Glutamatergic neuron (in vitro differentiated cells): ENCODE results near the gene ARHGAP9. TPM values are rescaled to one million over a fixed set of nuclear protein-coding genes. Genes with fewer than 3 reads are reported as not detected.
"Not testable (repeated sequence)": the region's sequence is repeated elsewhere in the genome, so short reads cannot be mapped to it uniquely, and the experiment has no call there.

ENCODE experiments used
- DNase-seq: peaks from one replicate; pipeline ENCODE4 v3.0.0; 2022
- H3K27ac Mint-ChIP-seq: one replicate; pipeline ENCODE4 v1.8.0; 2020; ENCODE audit warnings: mild to moderate bottlenecking, mixed read lengths, inconsistent platforms; ENCODE audit not compliant: unreplicated experiment
- H3K27me3 Mint-ChIP-seq: one replicate; pipeline ENCODE4 v1.8.0; 2020; ENCODE audit warnings: mild to moderate bottlenecking, moderate library complexity, mixed read lengths, inconsistent platforms; ENCODE audit not compliant: unreplicated experiment
- H3K36me3 Mint-ChIP-seq: one replicate; pipeline ENCODE4 v1.8.0; 2020; ENCODE audit warnings: mild to moderate bottlenecking, mixed read lengths, inconsistent platforms; ENCODE audit not compliant: unreplicated experiment
- H3K4me1 Mint-ChIP-seq: one replicate; pipeline ENCODE4 v1.8.0; 2020; ENCODE audit warnings: mild to moderate bottlenecking, low read depth, mixed read lengths, inconsistent platforms; ENCODE audit not compliant: unreplicated experiment
- H3K4me3 Mint-ChIP-seq: one replicate; pipeline ENCODE4 v1.8.0; 2020; ENCODE audit warnings: mild to moderate bottlenecking, mixed read lengths, inconsistent platforms; ENCODE audit not compliant: unreplicated experiment
- H3K9me3 Mint-ChIP-seq: one replicate; pipeline ENCODE4 v1.8.0; 2020; ENCODE audit warnings: mild to moderate bottlenecking, moderate library complexity, mixed read lengths, inconsistent platforms; ENCODE audit not compliant: unreplicated experiment
- total RNA-seq: library from RNA; stranded (reverse); fragmentation: NEBNext Ultra II Directional; extraction: Animal tissue kit (Norgen Biotek cat#: 25700); gene quantifications from one replicate; pipeline ENCODE4 v1.2.1, GENCODE V29; 2021; ENCODE audit not compliant: unreplicated experiment
- TF ChIP-seq, protein P1 (sequence below): fragments of 200-600 bp; sonication (generic); IDR thresholded peaks from one replicate; pipeline ENCODE4 v1.5.0; 2021; ENCODE audit not compliant: partially characterized antibody, unreplicated experiment

Gene ARHGAP9
- total RNA-seq, 1 donor from 2014 or later: 52.0 TPM

DNA sequence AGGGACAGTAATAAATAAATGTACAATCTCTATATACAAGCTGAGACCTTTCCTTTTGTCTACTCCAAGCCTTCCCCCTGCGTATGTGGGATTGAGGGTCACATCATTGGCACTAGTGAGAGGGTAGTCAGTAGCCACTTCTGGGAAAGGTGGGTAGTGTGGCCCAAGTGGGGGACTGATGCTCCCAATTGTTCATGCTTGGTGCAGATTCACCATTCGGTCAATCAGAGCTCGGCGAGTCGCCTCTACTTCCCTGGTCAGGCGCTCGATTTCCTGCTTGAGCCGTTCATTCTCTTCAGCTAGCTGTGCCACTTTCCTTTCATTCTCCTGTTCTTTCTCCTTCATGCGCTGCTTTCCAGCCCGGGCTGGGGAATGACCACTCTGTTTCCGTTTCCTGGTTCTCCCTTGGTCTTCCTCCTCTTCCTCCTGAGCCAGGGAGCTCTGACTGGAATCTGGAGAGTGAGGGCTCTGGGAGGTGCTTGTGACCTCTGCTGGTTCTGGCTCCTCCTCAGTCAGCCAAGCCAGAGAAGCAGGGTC, 37.0 kb upstream of the ARHGAP9 start:
- Mint-ChIP-seq H3K27me3 (peaks cover 25% of the 10 kb centered on the region), H3K27ac (peak overlapping the region; percentile 81), H3K9me3 (peaks cover 41% of the 10 kb centered on the region), H3K36me3 (peaks cover 7% of the 10 kb centered on the region), H3K4me3 (peak overlapping the region; percentile 95), H3K4me1 (peaks cover 18% of the 10 kb centered on the region)
- no peak for DNase-seq
- TF ChIP-seq, protein P1, sequence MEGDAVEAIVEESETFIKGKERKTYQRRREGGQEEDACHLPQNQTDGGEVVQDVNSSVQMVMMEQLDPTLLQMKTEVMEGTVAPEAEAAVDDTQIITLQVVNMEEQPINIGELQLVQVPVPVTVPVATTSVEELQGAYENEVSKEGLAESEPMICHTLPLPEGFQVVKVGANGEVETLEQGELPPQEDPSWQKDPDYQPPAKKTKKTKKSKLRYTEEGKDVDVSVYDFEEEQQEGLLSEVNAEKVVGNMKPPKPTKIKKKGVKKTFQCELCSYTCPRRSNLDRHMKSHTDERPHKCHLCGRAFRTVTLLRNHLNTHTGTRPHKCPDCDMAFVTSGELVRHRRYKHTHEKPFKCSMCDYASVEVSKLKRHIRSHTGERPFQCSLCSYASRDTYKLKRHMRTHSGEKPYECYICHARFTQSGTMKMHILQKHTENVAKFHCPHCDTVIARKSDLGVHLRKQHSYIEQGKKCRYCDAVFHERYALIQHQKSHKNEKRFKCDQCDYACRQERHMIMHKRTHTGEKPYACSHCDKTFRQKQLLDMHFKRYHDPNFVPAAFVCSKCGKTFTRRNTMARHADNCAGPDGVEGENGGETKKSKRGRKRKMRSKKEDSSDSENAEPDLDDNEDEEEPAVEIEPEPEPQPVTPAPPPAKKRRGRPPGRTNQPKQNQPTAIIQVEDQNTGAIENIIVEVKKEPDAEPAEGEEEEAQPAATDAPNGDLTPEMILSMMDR: no peak

DNA sequence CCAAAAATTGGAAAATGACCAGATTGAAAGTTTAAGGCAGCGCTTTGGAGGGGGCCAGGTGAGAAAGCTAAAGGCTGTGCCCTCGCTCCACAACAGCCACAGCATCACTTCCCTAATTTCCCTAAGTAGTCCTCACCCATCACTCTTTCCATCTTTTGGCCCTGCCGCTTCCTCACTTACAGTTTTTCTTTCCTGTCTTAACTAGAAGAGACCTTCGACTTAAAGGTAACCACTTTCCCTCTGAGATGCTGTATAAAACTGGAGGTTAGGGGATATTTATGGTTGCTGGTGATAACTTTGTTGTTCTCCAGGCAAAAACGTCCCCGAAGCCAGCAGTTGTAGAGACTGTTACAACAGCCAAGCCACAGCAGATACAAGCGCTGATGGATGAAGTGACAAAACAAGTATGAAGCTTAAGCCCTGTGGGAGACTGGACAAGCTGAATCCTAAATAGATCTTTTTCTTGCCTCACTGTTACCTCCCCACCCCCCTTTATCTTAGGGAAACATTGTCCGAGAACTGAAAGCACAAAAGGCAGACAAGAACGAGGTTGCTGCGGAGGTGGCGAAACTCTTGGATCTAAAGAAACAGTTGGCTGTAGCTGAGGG, 36.4 kb upstream of the ARHGAP9 start:
- Mint-ChIP-seq H3K27ac (peak overlapping the region; percentile 71), H3K36me3 (peaks cover 7% of the 10 kb centered on the region), H3K4me1 (peaks cover 14% of the 10 kb centered on the region), H3K4me3 (no peak overlapping the region), H3K27me3 (peaks cover 19% of the 10 kb centered on the region), H3K9me3 (peaks cover 37% of the 10 kb centered on the region)
- TF ChIP-seq, protein P1: no peak
- DNase-seq: no peak

DNA sequence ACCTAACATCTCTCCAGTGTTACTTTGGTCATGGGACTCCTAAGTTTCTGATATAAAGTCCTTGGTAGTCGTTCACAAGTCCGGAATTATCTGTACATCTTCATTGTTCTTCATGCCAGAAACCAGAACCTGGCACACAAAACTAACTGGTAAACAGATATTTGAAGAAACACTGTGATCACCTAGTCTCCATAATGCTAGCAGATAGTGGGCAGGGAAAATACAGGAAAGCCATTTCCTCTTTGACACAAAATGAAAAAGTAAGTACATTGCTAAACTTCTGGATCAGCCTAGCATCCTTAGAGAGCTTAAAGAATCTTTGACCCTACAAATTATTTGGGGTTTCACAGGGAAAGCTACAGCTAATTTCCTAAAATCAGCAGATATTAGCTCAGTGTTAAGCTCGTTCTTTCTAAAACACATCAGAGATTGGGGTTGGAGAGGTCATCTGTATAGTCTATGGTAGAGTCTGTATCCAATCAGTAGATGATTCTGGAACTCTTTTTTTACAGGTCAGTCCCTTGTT, 35.8 kb upstream of the ARHGAP9 start:
- no peak overlapping the region for H3K4me3 Mint-ChIP-seq
- TF ChIP-seq, protein P1: no peak
- peaks cover 14% of the 10 kb centered on the region for H3K4me1 Mint-ChIP-seq
- DNase-seq: no peak
- H3K27ac Mint-ChIP-seq: no peak overlapping the region
- H3K36me3 Mint-ChIP-seq: peaks cover 7% of the 10 kb centered on the region
- peaks cover 18% of the 10 kb centered on the region for H3K27me3 Mint-ChIP-seq
- peaks cover 35% of the 10 kb centered on the region for H3K9me3 Mint-ChIP-seq

DNA sequence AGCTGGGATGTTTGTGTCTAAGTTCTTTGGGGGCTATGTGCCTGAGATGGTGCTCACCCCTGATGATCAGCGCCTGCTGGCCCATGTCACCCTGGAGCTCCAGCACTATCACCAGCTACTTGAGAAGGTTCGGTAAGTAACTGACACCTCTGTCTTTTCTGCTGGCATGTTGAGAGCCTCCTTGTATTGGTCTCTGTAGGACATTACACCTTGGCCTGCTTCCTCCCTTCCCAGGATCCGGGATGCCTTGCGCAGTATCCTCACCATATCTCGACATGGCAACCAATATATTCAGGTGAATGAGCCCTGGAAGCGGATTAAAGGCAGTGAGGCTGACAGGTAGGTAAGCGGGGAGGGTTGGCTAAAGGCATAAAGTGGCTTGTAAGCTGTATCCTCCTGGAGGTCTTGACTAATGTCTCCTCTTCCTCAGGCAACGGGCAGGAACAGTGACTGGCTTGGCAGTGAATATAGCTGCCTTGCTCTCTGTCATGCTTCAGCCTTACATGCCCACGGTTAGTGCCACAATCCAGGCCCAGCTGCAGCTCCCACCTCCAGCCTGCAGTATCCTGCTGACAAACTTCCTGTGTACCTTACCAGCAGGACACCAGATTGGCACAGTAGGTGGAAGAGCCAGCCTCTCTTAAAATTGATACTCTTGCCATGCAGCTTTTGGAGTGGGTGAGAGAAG, 35.2 kb upstream of the ARHGAP9 start:
- Mint-ChIP-seq H3K4me1 (peaks cover 14% of the 10 kb centered on the region), H3K9me3 (peaks cover 32% of the 10 kb centered on the region), H3K36me3 (peaks cover 7% of the 10 kb centered on the region), H3K27me3 (peaks cover 15% of the 10 kb centered on the region), H3K4me3 (no peak overlapping the region), H3K27ac (no peak overlapping the region)
- TF ChIP-seq, protein P1: no peak
- no peak for DNase-seq

DNA sequence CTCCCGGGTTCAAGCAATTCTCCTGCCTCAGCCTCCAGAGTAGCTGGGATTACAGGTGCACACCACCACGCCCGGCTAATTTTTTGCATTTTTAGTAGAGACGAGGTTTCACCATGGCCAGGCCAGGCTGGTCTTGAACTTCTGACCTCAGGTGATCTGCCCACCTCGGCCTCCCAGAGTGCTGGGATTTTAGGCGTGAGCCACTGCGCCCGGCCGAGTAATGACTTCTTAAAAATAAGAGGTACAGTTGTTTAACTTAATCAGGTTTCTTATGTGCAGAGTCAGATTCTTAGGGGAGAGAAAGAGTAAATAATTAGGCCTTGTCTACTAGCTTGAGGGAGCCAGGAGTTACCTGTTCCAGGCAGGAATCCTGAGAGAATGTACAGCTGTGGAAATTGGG, 34.6 kb upstream of the ARHGAP9 start:
- DNase-seq, H3K36me3 Mint-ChIP-seq, H3K4me3 Mint-ChIP-seq, H3K27ac Mint-ChIP-seq: not testable (repeated sequence)
- Mint-ChIP-seq H3K4me1 (peaks cover 14% of the 10 kb centered on the region), H3K9me3 (peaks cover 29% of the 10 kb centered on the region), H3K27me3 (peaks cover 12% of the 10 kb centered on the region)

DNA sequence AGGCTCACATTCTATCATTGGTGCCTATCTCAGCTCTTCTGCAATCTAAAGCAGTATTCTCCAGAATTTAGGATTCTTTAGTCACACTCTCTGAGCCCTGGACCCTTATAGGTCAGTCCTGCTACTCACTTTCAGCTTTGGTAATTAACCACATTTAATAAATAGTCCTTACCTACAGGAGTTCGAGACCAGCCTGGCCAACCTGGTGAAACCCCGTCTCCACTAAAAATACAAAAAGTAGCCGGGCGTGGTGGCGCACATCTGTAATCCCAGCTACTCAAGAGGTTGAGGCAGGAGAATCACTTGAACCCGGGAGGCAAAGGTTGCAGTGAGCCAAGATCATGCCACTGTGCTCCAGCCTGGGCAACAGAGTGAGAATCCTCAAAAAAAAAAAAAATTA, 34.0 kb upstream of the ARHGAP9 start:
- peaks cover 26% of the 10 kb centered on the region for H3K9me3 Mint-ChIP-seq
- H3K4me1 Mint-ChIP-seq: peaks cover 10% of the 10 kb centered on the region
- not testable (repeated sequence) for H3K27ac Mint-ChIP-seq, DNase-seq, H3K4me3 Mint-ChIP-seq
- H3K27me3 Mint-ChIP-seq: peaks cover 11% of the 10 kb centered on the region
- H3K36me3 Mint-ChIP-seq: peaks cover 11% of the 10 kb centered on the region
